Measurements from ENCODE around the gene CHM.
A peak's percentile ranks its signal among the peaks of the same experiment; 100 is the strongest.
"Not testable (repeated sequence)": the region's sequence is repeated elsewhere in the genome, so short reads cannot be mapped to it uniquely, and the experiment has no call there.

Gene CHM

GRCh38 chrX:85922821-85923220 is 124.5 kb downstream of the CHM start:
- no peak overlapping the region for H3K4me3 ChIP-seq (ENCODE audit: low read depth, low read length)
- in situ Hi-C loops (cut with HindIII; ENCODE audit: low sequenced_read_pairs), result no loop called here
- no peak for TF ChIP-seq CTCF (IDR thresholded peaks at IDR 0.05; ENCODE audit: low read depth, low read length)
- DNase-seq (ENCODE audit: low read depth, low spot score), result peak; percentile 34

GRCh38 chrX:85916656-85917280 is 130.6 kb downstream of the CHM start:
- DNase-seq (ENCODE audit: low read depth, low spot score); H3K4me3 ChIP-seq (ENCODE audit: low read depth, low read length); in situ Hi-C loops (cut with HindIII; ENCODE audit: low sequenced_read_pairs): not testable (repeated sequence)

GRCh38 chrX:85914431-85914830 is 132.9 kb downstream of the CHM start:
- TF ChIP-seq CTCF (IDR thresholded peaks at IDR 0.05; ENCODE audit: low read depth, low read length), result no peak
- in situ Hi-C loops (cut with HindIII; ENCODE audit: low sequenced_read_pairs), result no loop called here
- H3K4me3 ChIP-seq (ENCODE audit: low read depth, low read length), result no peak overlapping the region
- no peak for DNase-seq (ENCODE audit: low read depth, low spot score)

- DNase-seq (ENCODE audit: low read depth, low spot score), result no peak
- in situ Hi-C loops (cut with HindIII; ENCODE audit: low sequenced_read_pairs), result no loop called here
- H3K4me3 ChIP-seq (ENCODE audit: low read depth, low read length), result no peak overlapping the region
- TF ChIP-seq CTCF (IDR thresholded peaks at IDR 0.05; ENCODE audit: low read depth, low read length), result no peak
Observed at GRCh38 chrX:85907316-85907715, 140.0 kb downstream of the CHM start.

- in situ Hi-C loops (cut with HindIII; ENCODE audit: low sequenced_read_pairs), result no loop called here
- H3K4me3 ChIP-seq (ENCODE audit: low read depth, low read length), result no peak overlapping the region
- DNase-seq (ENCODE audit: low read depth, low spot score), result no peak
- TF ChIP-seq CTCF (IDR thresholded peaks at IDR 0.05; ENCODE audit: low read depth, low read length), result no peak
Observed at GRCh38 chrX:85906399-85906798, 141.0 kb downstream of the CHM start.

GRCh38 chrX:85905851-85906250 is 141.5 kb downstream of the CHM start:
- no peak for DNase-seq (ENCODE audit: low read depth, low spot score)
- in situ Hi-C loops (cut with HindIII; ENCODE audit: low sequenced_read_pairs), result no loop called here
- no peak overlapping the region for H3K4me3 ChIP-seq (ENCODE audit: low read depth, low read length)
- TF ChIP-seq CTCF (IDR thresholded peaks at IDR 0.05; ENCODE audit: low read depth, low read length), result no peak

GRCh38 chrX:85903692-85904471 is 143.5 kb downstream of the CHM start:
- in situ Hi-C loops (cut with HindIII; ENCODE audit: low sequenced_read_pairs), result no loop called here
- no peak for TF ChIP-seq CTCF (IDR thresholded peaks at IDR 0.05; ENCODE audit: low read depth, low read length)
- DNase-seq (ENCODE audit: low read depth, low spot score), result no peak
- no peak overlapping the region for H3K4me3 ChIP-seq (ENCODE audit: low read depth, low read length)
